H1 (cell line): ENCODE measurements around the gene GAP43. TPM values are rescaled to one million over a fixed set of nuclear protein-coding genes. Genes with fewer than 3 reads are reported as not detected.

ENCODE experiments used
- CTCF ChIA-PET: fragments of 300-600 bp; sonication (Branson Sonifier 250); formaldehyde crosslinking; loops from one replicate; lab custom pipeline; 2021; ENCODE audit not compliant: partially characterized antibody; lab: Charles Lee
- POLR2A ChIA-PET: fragments of 300-600 bp; sonication (Branson Sonifier 250); formaldehyde crosslinking; loops from one replicate; lab custom pipeline; 2021; ENCODE audit warnings: inconsistent platforms; ENCODE audit not compliant: partially characterized antibody; lab: Charles Lee
- DNase-seq, 2 experiments: peaks; one replicate each; pipeline versions ENCODE4 v3.0.0 to v3.0.0-alpha.2; 2010 to 2022; ENCODE audit warnings: low spot score in 2 of 2, low read depth in 1 of 2, mixed read lengths in 1 of 2
- FAIRE-seq: peaks from 2 replicates; lab custom pipeline; 2011; peaks lifted over from hg19 to GRCh38; lab: Jason Lieb, UNC
- H2AFZ ChIP-seq: 2 replicates; pipeline ENCODE4 v1.8.1; 2012; ENCODE audit warnings: low read length, inconsistent platforms
- H2AK5ac ChIP-seq: 2 replicates; pipeline ENCODE4 v1.6.1; 2013; ENCODE audit warnings: low read depth, low read length
- H2BK120ac ChIP-seq: replicated peaks from 2 replicates; pipeline ENCODE3; 2013; ENCODE audit warnings: low read depth, low read length, inconsistent platforms
- H2BK12ac ChIP-seq: 2 replicates; pipeline ENCODE4 v1.6.1; 2013; ENCODE audit warnings: low read depth, low read length
- H2BK15ac ChIP-seq: 2 replicates; pipeline ENCODE4 v1.6.1; 2013; ENCODE audit warnings: low read length
- H2BK20ac ChIP-seq: 2 replicates; pipeline ENCODE4 v1.6.1; 2013; ENCODE audit warnings: low read length
- H2BK5ac ChIP-seq: 2 replicates; pipeline ENCODE4 v1.6.1; 2013; ENCODE audit warnings: low read depth, low read length
- H3K14ac ChIP-seq: 2 replicates; pipeline ENCODE4 v1.6.1; 2013; ENCODE audit warnings: inconsistent platforms; ENCODE audit not compliant: insufficient read length
- H3K18ac ChIP-seq: 2 replicates; pipeline ENCODE4 v1.6.1; 2013; ENCODE audit warnings: low read length; ENCODE audit errors: extremely low read depth
- H3K23ac ChIP-seq: 2 replicates; pipeline ENCODE4 v1.6.1; 2013; ENCODE audit warnings: inconsistent platforms; ENCODE audit not compliant: insufficient read length
- H3K23me2 ChIP-seq: 2 replicates; pipeline ENCODE4 v1.6.1; 2013; ENCODE audit warnings: low read depth, low read length
- H3K27ac ChIP-seq: 2 replicates; pipeline ENCODE4 v1.6.1; 2011; ENCODE audit warnings: low read depth, low read length, inconsistent platforms
- H3K27me3 ChIP-seq, 4 experiments: replicated peaks in 1 of 4; 1 replicate in 1 of 4; 2 replicates in 3 of 4; pipeline versions ENCODE4 v1.6.1 to v1.8.1; 2011 to 2013; ENCODE audit warnings: low read length in 3 of 4, mild to moderate bottlenecking in 3 of 4, inconsistent platforms in 2 of 4, mixed read lengths in 2 of 4, moderate library complexity in 1 of 4; ENCODE audit not compliant: control insufficient read depth in 3 of 4, insufficient read depth in 3 of 4; ENCODE audit errors: extremely low read depth in 1 of 4
- H3K36me3 ChIP-seq, 4 experiments: 2 replicates each; pipeline versions ENCODE4 v1.6.1 to v1.8.1; 2011 to 2013; ENCODE audit warnings: mild to moderate bottlenecking in 4 of 4, low read length in 3 of 4, moderate library complexity in 2 of 4, control low read depth in 1 of 4, inconsistent platforms in 1 of 4; ENCODE audit not compliant: insufficient read depth in 4 of 4, control insufficient read depth in 2 of 4
- H3K4ac ChIP-seq: replicated peaks from 2 replicates; pipeline ENCODE3; 2013; ENCODE audit warnings: low read length, low read depth, mixed read lengths, inconsistent platforms; ENCODE audit not compliant: insufficient read length
- H3K4me1 ChIP-seq, 4 experiments: replicated peaks in 1 of 4; 1 replicate in 1 of 4; 2 replicates in 3 of 4; pipeline versions ENCODE4 v1.6.1 to v1.8.1; 2011 to 2013; ENCODE audit warnings: low read length in 3 of 4, inconsistent platforms in 2 of 4, mixed read lengths in 1 of 4; ENCODE audit not compliant: insufficient read depth in 4 of 4, control insufficient read depth in 3 of 4
- H3K4me2 ChIP-seq, 2 experiments: 2 replicates each; pipeline versions ENCODE4 v1.6.1 to v1.8.1; 2011 to 2013; ENCODE audit warnings: low read depth in 2 of 2, low read length in 2 of 2, control low read depth in 1 of 2, inconsistent platforms in 1 of 2, mild to moderate bottlenecking in 1 of 2; ENCODE audit not compliant: insufficient read depth in 1 of 2
- H3K4me3 ChIP-seq, 4 experiments: fragments of 200-600, 300-600 bp in 1 of 4; sonication (generic), shearing (Covaris generic), sonication (Bioruptor Twin) in 1 of 4; 2 replicates each; pipeline versions ENCODE4 v1.5.1 to v1.8.1; 2011 to 2016; ENCODE audit warnings: low read length in 4 of 4, low read depth in 3 of 4, control low read depth in 2 of 4, inconsistent platforms in 2 of 4, mild to moderate bottlenecking in 2 of 4, mixed read lengths in 1 of 4, moderate library complexity in 1 of 4; ENCODE audit not compliant: insufficient read depth in 2 of 4; ENCODE audit errors: extremely low read depth in 1 of 4
- H3K56ac ChIP-seq: replicated peaks from 2 replicates; pipeline ENCODE3; 2013; ENCODE audit warnings: low read depth, mild to moderate bottlenecking, mixed read lengths, low read length, inconsistent platforms; ENCODE audit not compliant: insufficient read length
- H3K79me1 ChIP-seq: 2 replicates; pipeline ENCODE4 v1.6.1; 2013; ENCODE audit warnings: low read depth, low read length, control low read depth
- H3K79me2 ChIP-seq, 2 experiments: 2 replicates each; pipeline versions ENCODE4 v1.6.1 to v1.8.1; 2012 to 2013; ENCODE audit warnings: low read length in 2 of 2, mild to moderate bottlenecking in 2 of 2, inconsistent platforms in 1 of 2; ENCODE audit not compliant: insufficient read depth in 2 of 2, control insufficient read depth in 1 of 2
- H3K9ac ChIP-seq, 4 experiments: replicated peaks in 1 of 4; 1 replicate in 1 of 4; 2 replicates in 3 of 4; pipeline versions ENCODE4 v1.6.1 to v1.8.1; 2011 to 2013; ENCODE audit warnings: low read depth in 3 of 4, low read length in 3 of 4, control low read depth in 2 of 4, mild to moderate bottlenecking in 2 of 4, moderate library complexity in 2 of 4, inconsistent platforms in 1 of 4; ENCODE audit errors: extremely low read depth in 1 of 4
- H3K9me3 ChIP-seq, 2 experiments: 2 replicates each; pipeline versions ENCODE4 v1.6.1 to v1.8.1; 2012 to 2013; ENCODE audit warnings: mild to moderate bottlenecking in 2 of 2, moderate library complexity in 2 of 2, control low read depth in 1 of 2, inconsistent platforms in 1 of 2, low read depth in 1 of 2, low read length in 1 of 2, mixed read lengths in 1 of 2; ENCODE audit not compliant: insufficient read depth in 2 of 2
- H4K20me1 ChIP-seq, 2 experiments: replicated peaks in 1 of 2; 2 replicates each; pipeline versions ENCODE3 to v1.8.1; 2011 to 2013; ENCODE audit warnings: inconsistent platforms in 2 of 2, low read length in 2 of 2, mild to moderate bottlenecking in 1 of 2; ENCODE audit not compliant: insufficient read depth in 2 of 2, control insufficient read depth in 1 of 2
- H4K5ac ChIP-seq: 2 replicates; pipeline ENCODE4 v1.6.1; 2013; ENCODE audit warnings: low read length, low read depth, mixed read lengths, inconsistent platforms; ENCODE audit not compliant: insufficient read length
- H4K8ac ChIP-seq: 2 replicates; pipeline ENCODE4 v1.8.0; 2013; ENCODE audit warnings: mild to moderate bottlenecking, moderate library complexity, low read length, inconsistent platforms; ENCODE audit not compliant: insufficient read depth; ENCODE audit errors: extremely low read depth
- H4K91ac ChIP-seq: replicated peaks from 2 replicates; pipeline ENCODE3; 2013; ENCODE audit warnings: low read length, mixed read lengths, inconsistent platforms; ENCODE audit not compliant: insufficient read length
- BCL11A ChIP-seq, 2 experiments: IDR thresholded peaks; one replicate each; pipeline ENCODE4 v1.6.1; 2011; ENCODE audit warnings: low read depth in 2 of 2, low read length in 2 of 2, mild to moderate bottlenecking in 2 of 2
- CBX8 ChIP-seq: fragments of 300-800, 300-1000 bp; sonication (generic); IDR thresholded peaks from 2 replicates; pipeline ENCODE4 v1.7.1; 2016; ENCODE audit warnings: low read depth, low read length, borderline replicate concordance
- JUN ChIP-seq: IDR thresholded peaks from 2 replicates; pipeline ENCODE4 v1.6.1; 2011; ENCODE audit warnings: low read depth, mild to moderate bottlenecking, improper control_type of control experiment, low read length
- KDM4A ChIP-seq: IDR thresholded peaks from one replicate; pipeline ENCODE4 v1.7.1; 2012; ENCODE audit warnings: low read depth, mild to moderate bottlenecking, moderate library complexity, low read length, inconsistent platforms; ENCODE audit not compliant: severe bottlenecking
- PHF8 ChIP-seq: fragments of 200-600 bp; sonication (generic); conservative IDR thresholded peaks from 2 replicates; pipeline ENCODE4 v1.7.1; 2012; ENCODE audit warnings: low read depth, mild to moderate bottlenecking, inconsistent platforms, low read length, moderate library complexity
- polyA plus RNA-seq, 7 experiments: library from polyadenylated mRNA; depleted of rRNA in 3 of 7; stranded (reverse) in 5 of 7; unstranded in 2 of 7; fragments of >200 nt in 5 of 7; fragments of 200-250 nt in 2 of 7; gene quantifications; 1 replicate in 5 of 7; 2 replicates in 1 of 7; 4 replicates in 1 of 7; pipeline versions ENCODE4 v1.2.1 to v1.2.3, GENCODE V29; 2011 to 2013; ENCODE audit warnings: missing spikeins in 2 of 7, mixed read lengths in 2 of 7
- total RNA-seq: library from RNA; stranded (reverse); fragmentation: NEBNext Ultra II Directional; extraction: Animal tissue kit (Norgen Biotek cat#: 25700); gene quantifications from 2 replicates; pipeline ENCODE4 v1.2.1, GENCODE V29; 2021

The GAP43 gene
- total and polyA plus RNA-seq, 2 of the 8 experiments (the other 6 are each of a cell fraction or from before 2014, with no cell fraction given), result 11.2 to 21.9 TPM

GRCh38 chr3:115670911-115671310, 47.6 kb downstream of the GAP43 start:
- Histone ChIP-seq H3K14ac (no peak overlapping the region), H3K18ac (no peak overlapping the region), H4K91ac (no peak overlapping the region), H3K9me3 (no peaks in the 10 kb centered on the region), H3K23ac (no peak overlapping the region), H3K27ac (no peak overlapping the region), H3K79me2 (no peaks in the 10 kb centered on the region), H2BK120ac (no peak overlapping the region), H3K56ac (no peak overlapping the region), H3K27me3 (no peaks in the 10 kb centered on the region), H4K5ac (no peak overlapping the region), H2BK5ac (no peak overlapping the region), H3K4me3 (no peak overlapping the region), H2AFZ (no peak overlapping the region), H2AK5ac (no peak overlapping the region), H3K79me1 (no peaks in the 10 kb centered on the region), H2BK20ac (no peak overlapping the region), H3K4ac (no peak overlapping the region), H3K4me1 (peaks cover 0 to 8% (median 2%) of the 10 kb centered on the region in 4 experiments; a peak in 3 of 7 replicates), H3K9ac (no peak overlapping the region), H3K4me2 (no peak overlapping the region), H3K36me3 (no peaks in the 10 kb centered on the region), H2BK15ac (no peak overlapping the region), H3K23me2 (no peaks in the 10 kb centered on the region; the same call in 1 of the 2 replicates), H2BK12ac (no peak overlapping the region), H4K8ac (no peak overlapping the region), H4K20me1 (no peaks in the 10 kb centered on the region)
- DNase-seq (no peak), FAIRE-seq (no peak)
- TF ChIP-seq JUN, result no peak
- no peak for TF ChIP-seq PHF8
- TF ChIP-seq KDM4A, result no peak
- no peak for TF ChIP-seq CBX8
- TF ChIP-seq BCL11A (IDR thresholded peaks at IDR 0.05; ENCODE audit: low read depth in 2 of 2, low read length in 2 of 2), result no peak
- ChIA-PET POLR2A (no interaction called here), CTCF (interaction anchor here (1.0 kb wide), 1 partner anchor 17 kb away, joined by 3 read pairs; no protein-coding TSS in a partner anchor)
